DOHH2 (cell line): ENCODE measurements around the gene PRDM11.

Experiments
- H3F3A ChIP-seq: fragments of 200-600 bp; sonication (generic), shearing (Covaris generic); 2 replicates; pipeline ENCODE4 v1.6.0; 2016; ENCODE audit warnings: antibody characterized with exemption, mild to moderate bottlenecking; ENCODE audit not compliant: control insufficient read depth, insufficient read depth
- H3K27ac ChIP-seq: fragments of 200-600 bp; sonication (generic); 2 replicates; pipeline ENCODE4 v1.5.1; 2014; ENCODE audit warnings: low read depth, mild to moderate bottlenecking, low read length, moderate library complexity
- H3K27me3 ChIP-seq: fragments of 200-600 bp; sonication (generic); 2 replicates; pipeline ENCODE4 v1.6.1; 2014; ENCODE audit warnings: mild to moderate bottlenecking, low read length, mixed read lengths; ENCODE audit not compliant: control insufficient read depth
- H3K36me3 ChIP-seq: fragments of 200-600 bp; sonication (generic); 2 replicates; pipeline ENCODE4 v1.6.1; 2014; ENCODE audit warnings: mild to moderate bottlenecking, low read length, moderate library complexity, mixed read lengths; ENCODE audit not compliant: control insufficient read depth
- H3K4me1 ChIP-seq: fragments of 200-600 bp; sonication (generic); 2 replicates; pipeline ENCODE4 v1.6.1; 2014; ENCODE audit warnings: mild to moderate bottlenecking, low read length, mixed read lengths; ENCODE audit not compliant: control insufficient read depth
- H3K4me2 ChIP-seq: fragments of 200-600 bp; sonication (generic); 2 replicates; pipeline ENCODE4 v1.6.0; 2014; ENCODE audit warnings: mild to moderate bottlenecking, low read length, moderate library complexity
- H3K4me3 ChIP-seq: fragments of 200-600 bp; sonication (generic); 2 replicates; pipeline ENCODE4 v1.5.1; 2014; ENCODE audit warnings: mild to moderate bottlenecking, low read length, mixed read lengths
- H3K79me2 ChIP-seq: fragments of 200-600 bp; sonication (generic); 2 replicates; pipeline ENCODE4 v1.6.1; 2014; ENCODE audit warnings: mild to moderate bottlenecking, low read length, mixed read lengths; ENCODE audit not compliant: control insufficient read depth
- H3K9me2 ChIP-seq: fragments of 200-600 bp; sonication (generic); replicated peaks from 2 replicates; pipeline ENCODE4 v1.6.1; 2014; ENCODE audit warnings: mild to moderate bottlenecking, low read length, mixed read lengths; ENCODE audit not compliant: control insufficient read depth
- H3K9me3 ChIP-seq: fragments of 200-600 bp; sonication (generic); 2 replicates; pipeline ENCODE4 v1.6.1; 2014; ENCODE audit warnings: antibody characterized with exemption, low read length, mixed read lengths; ENCODE audit not compliant: control insufficient read depth, insufficient read depth
- H4K20me1 ChIP-seq: fragments of 200-600 bp; sonication (generic); 2 replicates; pipeline ENCODE4 v1.6.0; 2014; ENCODE audit warnings: low read depth, mild to moderate bottlenecking, antibody characterized with exemption, low read length, moderate library complexity; ENCODE audit not compliant: control insufficient read depth, insufficient read depth
- EZH2phosphoT487 ChIP-seq: fragments of 200-600 bp; sonication (generic); IDR thresholded peaks from 2 replicates; pipeline ENCODE4 v1.6.1; 2017; ENCODE audit warnings: borderline replicate concordance, mild to moderate bottlenecking, antibody characterized with exemption, low read length, moderate library complexity, mixed read lengths
- TF ChIP-seq, protein P1 (sequence below): fragments of 200-600 bp; sonication (generic); IDR thresholded peaks from one replicate; pipeline ENCODE4 v1.5.1; 2014; ENCODE audit warnings: antibody characterized with exemption, mild to moderate bottlenecking, low read depth, low read length; ENCODE audit not compliant: poor library complexity, severe bottlenecking

Gene PRDM11

DNA sequence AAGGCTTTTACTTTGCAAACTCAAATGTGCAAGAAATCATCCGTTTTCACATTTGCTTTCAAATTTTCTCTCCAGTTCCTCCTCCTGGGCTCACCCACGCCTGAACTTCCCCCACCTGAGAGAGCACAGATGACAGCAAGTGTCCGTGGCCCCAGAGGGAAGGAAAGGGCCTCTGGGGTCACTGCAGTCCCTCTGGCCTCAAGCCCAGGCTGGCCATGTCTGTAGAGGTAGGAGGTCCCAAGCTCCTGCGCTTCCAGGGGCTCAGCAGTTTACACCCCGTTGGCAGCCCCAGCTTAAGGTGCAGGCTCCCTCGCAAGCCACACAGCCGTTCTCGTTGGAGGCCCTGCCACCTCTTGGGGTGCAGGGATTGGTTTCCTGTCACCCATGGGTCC, 40.5 kb upstream of the PRDM11 start:
- Histone ChIP-seq H4K20me1 (0 out of 2 replicates have a peak, but pooled peaks cover 3% of the 10 kb centered on the region), H3K4me2 (no peak overlapping the region), H3K9me3 (no peaks in the 10 kb centered on the region), H3K9me2 (no peaks in the 10 kb centered on the region), H3F3A (no peaks in the 10 kb centered on the region), H3K4me1 (peaks cover 11% of the 10 kb centered on the region), H3K79me2 (no peaks in the 10 kb centered on the region), H3K4me3 (no peak overlapping the region), H3K36me3 (no peaks in the 10 kb centered on the region), H3K27ac (no peak overlapping the region), H3K27me3 (peaks cover 9% of the 10 kb centered on the region; the same call in 1 of the 2 replicates)
- TF ChIP-seq, protein P1, sequence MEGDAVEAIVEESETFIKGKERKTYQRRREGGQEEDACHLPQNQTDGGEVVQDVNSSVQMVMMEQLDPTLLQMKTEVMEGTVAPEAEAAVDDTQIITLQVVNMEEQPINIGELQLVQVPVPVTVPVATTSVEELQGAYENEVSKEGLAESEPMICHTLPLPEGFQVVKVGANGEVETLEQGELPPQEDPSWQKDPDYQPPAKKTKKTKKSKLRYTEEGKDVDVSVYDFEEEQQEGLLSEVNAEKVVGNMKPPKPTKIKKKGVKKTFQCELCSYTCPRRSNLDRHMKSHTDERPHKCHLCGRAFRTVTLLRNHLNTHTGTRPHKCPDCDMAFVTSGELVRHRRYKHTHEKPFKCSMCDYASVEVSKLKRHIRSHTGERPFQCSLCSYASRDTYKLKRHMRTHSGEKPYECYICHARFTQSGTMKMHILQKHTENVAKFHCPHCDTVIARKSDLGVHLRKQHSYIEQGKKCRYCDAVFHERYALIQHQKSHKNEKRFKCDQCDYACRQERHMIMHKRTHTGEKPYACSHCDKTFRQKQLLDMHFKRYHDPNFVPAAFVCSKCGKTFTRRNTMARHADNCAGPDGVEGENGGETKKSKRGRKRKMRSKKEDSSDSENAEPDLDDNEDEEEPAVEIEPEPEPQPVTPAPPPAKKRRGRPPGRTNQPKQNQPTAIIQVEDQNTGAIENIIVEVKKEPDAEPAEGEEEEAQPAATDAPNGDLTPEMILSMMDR = no peak
- no peak for TF ChIP-seq EZH2phosphoT487

DNA sequence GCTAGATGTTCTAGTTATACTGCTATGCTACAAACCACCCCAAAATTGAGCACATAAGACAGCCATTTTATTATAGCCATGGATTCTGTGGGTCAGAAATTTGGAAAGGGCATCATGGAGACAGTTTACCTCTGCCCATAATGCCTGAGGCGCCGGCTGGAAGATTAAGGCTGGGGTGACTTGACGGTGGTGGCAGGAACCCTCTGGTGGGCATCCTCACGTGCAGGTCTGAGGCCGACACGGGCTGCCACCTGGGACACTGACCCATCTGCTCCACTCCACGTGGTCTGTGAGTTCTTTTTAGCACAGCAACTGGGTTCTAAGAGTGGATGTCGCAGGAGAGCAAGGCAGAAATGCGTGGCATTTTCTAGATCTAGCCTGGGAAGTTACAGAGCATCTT, 40.0 kb upstream of the PRDM11 start:
- Histone ChIP-seq H3K79me2 (no peaks in the 10 kb centered on the region), H3K4me2 (no peak overlapping the region), H3K27me3 (peaks cover 9% of the 10 kb centered on the region; the same call in 1 of the 2 replicates), H3K9me2 (no peaks in the 10 kb centered on the region), H3F3A (no peaks in the 10 kb centered on the region), H4K20me1 (0 out of 2 replicates have a peak, but pooled peaks cover 3% of the 10 kb centered on the region), H3K27ac (no peak overlapping the region), H3K4me3 (no peak overlapping the region), H3K36me3 (no peaks in the 10 kb centered on the region), H3K9me3 (no peaks in the 10 kb centered on the region), H3K4me1 (peaks cover 11% of the 10 kb centered on the region)
- TF ChIP-seq EZH2phosphoT487 = no peak
- TF ChIP-seq, protein P1 = no peak

DNA sequence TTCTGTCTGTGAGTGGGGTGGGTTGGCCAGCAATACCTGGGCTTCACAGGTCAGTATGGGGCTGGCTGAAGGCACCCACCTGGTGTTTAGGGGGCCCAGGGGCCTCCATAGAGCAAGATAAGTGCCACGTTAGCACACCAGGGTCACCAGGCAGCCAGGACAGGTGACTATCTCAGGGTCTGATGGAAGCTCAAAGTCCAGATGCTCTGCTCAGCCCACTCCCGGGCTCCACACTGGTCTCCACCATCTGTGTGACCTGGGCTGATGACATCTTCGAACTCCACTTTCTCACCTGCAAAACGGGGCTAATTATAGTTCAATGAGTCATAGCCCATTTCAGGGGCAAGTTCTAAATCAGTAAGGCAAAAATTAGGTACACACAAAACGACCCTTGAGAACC, 39.4 kb upstream of the PRDM11 start:
- no peak for TF ChIP-seq EZH2phosphoT487

DNA sequence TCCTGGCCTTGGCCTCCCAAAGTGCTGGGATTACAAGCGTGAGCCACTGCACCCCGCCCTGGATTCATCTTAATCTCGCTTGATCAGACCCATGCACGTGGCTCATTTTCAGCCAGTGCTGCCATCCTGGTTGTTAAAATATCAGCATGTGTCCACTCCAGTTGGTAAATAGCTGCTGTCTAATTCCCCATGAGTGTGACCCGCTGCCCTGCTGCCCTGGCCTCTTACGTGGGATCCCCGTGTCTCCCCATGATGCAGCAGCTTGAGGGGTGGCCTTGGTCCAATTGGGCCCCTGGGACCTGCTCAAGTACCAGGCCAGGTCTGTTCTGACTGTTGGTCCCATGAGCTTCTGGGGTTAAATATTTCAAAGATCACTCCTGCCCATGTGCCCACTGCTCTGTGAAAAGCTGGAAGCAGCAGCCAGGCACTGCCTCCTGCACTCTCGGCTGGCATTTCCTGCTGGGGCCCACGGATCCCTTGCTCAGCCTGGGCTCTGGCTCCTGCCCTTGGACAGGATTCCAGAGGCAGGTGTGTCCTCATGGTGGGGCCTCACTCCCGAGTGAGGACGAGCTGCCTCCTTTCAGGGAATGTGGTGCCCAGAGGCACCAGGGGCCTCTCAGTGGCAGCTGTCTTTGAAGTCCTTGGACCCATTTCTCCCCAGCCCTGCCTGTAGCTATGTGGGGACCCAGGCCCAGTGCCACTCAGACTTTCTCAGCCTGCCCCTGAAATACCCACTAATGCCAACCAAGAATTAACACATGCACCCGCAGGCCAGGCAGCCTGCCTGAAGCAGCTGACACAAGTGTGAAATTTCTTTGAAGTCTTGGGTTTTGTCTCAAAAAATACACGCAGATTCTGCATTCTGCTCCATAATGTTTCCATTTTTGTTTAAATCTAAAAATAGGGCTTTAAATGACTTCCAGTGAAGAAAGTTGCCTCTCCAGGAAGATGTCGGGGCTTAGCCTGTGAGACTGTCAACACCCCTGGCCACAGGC, 38.1 kb upstream of the PRDM11 start:
- H3K4me1 ChIP-seq = no peaks in the 10 kb centered on the region; the same call in 1 of the 2 replicates
- no peaks in the 10 kb centered on the region for H3K9me2 ChIP-seq
- no peaks in the 10 kb centered on the region for H3F3A ChIP-seq
- no peak overlapping the region for H3K4me3 ChIP-seq
- H3K36me3 ChIP-seq = no peaks in the 10 kb centered on the region
- H3K9me3 ChIP-seq = no peaks in the 10 kb centered on the region
- no peak overlapping the region for H3K27ac ChIP-seq
- no peak overlapping the region for H3K4me2 ChIP-seq
- H3K27me3 ChIP-seq = peaks cover 19% of the 10 kb centered on the region
- H3K79me2 ChIP-seq = no peaks in the 10 kb centered on the region
- no peak for TF ChIP-seq EZH2phosphoT487
- H4K20me1 ChIP-seq = no peaks in the 10 kb centered on the region

More for the DNA sequence above, 39.4 kb upstream of the PRDM11 start:
- Histone ChIP-seq H3K79me2 (no peaks in the 10 kb centered on the region), H3K36me3 (no peaks in the 10 kb centered on the region), H3K27ac (no peak overlapping the region), H3K4me1 (peaks cover 11% of the 10 kb centered on the region), H3K27me3 (peaks cover 9% of the 10 kb centered on the region; the same call in 1 of the 2 replicates), H3F3A (no peaks in the 10 kb centered on the region), H4K20me1 (0 out of 2 replicates have a peak, but pooled peaks cover 3% of the 10 kb centered on the region), H3K4me3 (no peak overlapping the region), H3K9me2 (no peaks in the 10 kb centered on the region), H3K4me2 (no peak overlapping the region), H3K9me3 (no peaks in the 10 kb centered on the region)
